ENCODE measurements around the gene OR10A5. TPM values are rescaled to one million over a fixed set of nuclear protein-coding genes. Genes with fewer than 3 reads are reported as not detected.

OR10A5 gene
- total and polyA plus RNA-seq, 10 of the 15 experiments (the other 5 are each of a cell fraction or from before 2014, with no cell fraction given) = not detected

GRCh38 chr11:6817694-6818093 lies 27.8 kb upstream of the OR10A5 start (continued):
- TF ChIP-seq SKIL (IDR thresholded peaks at IDR 0.05; ENCODE audit: low read depth, poor library complexity, severe bottlenecking) = no peak
- no peak for TF ChIP-seq NR2C2 (IDR thresholded peaks at IDR 0.05; ENCODE audit: borderline replicate concordance, control insufficient read depth, insufficient read length, low read depth)
- no peak for TF ChIP-seq CHD4 (IDR thresholded peaks at IDR 0.05)
- TF ChIP-seq BCLAF1 (IDR thresholded peaks at IDR 0.05) = no peak
- no peak for TF ChIP-seq IKZF1 (conservative IDR thresholded peaks at IDR 0.05)
- TF ChIP-seq RB1 (IDR thresholded peaks at IDR 0.05; ENCODE audit: borderline replicate concordance) = no peak
- TF ChIP-seq ZBTB11 (CRISPR knock-in tag; IDR thresholded peaks at IDR 0.05) = no peak
